A673 (cell line): ENCODE measurements around the gene ABHD8.

Experiments used
- CTCF ChIP-seq: fragments of 300-800, 200-600 bp; sonication (generic); conservative IDR thresholded peaks from 2 replicates; pipeline ENCODE4 v1.5.1; 2017; ENCODE audit warnings: low read depth, mild to moderate bottlenecking, antibody characterized with exemption, low read length, moderate library complexity, mixed read lengths
- EZH2 ChIP-seq: fragments of 200-600 bp; sonication (generic); IDR thresholded peaks from 2 replicates; pipeline ENCODE4 v1.6.1; 2017; ENCODE audit warnings: borderline replicate concordance, low read depth, mild to moderate bottlenecking, mixed read lengths, antibody characterized with exemption, low read length; ENCODE audit not compliant: poor library complexity, severe bottlenecking

GRCh38 chr19:17263712-17264640 lies 39.2 kb downstream of the ABHD8 start:
- no peak for TF ChIP-seq CTCF
- no peak for TF ChIP-seq EZH2
